Heart left ventricle (tissue), 13 donors: ENCODE data around the gene MPP7.

Source experiments
- POLR2A ChIP-seq, 2 donors: fragments of 450-650 bp; IDR thresholded peaks; one replicate each; pipeline ENCODE4 v1.6.1; 2017; ENCODE audit warnings: antibody characterized with exemption in 2 of 2, mild to moderate bottlenecking in 2 of 2, moderate library complexity in 2 of 2
- TF ChIP-seq, protein P1 (sequence below), 12 donors: fragments of 200-600 bp; sonication (generic) in 4 of 12; IDR thresholded peaks; one replicate each; pipeline versions ENCODE4 v1.5.0 to v1.8.0; 2018 to 2022; ENCODE audit warnings: antibody characterized with exemption in 12 of 12, mild to moderate bottlenecking in 5 of 12
- donor health status: ischemic (EF 13 %, LVEDD 7.1; RV severe dilation, severe dysfunction).
- donor health status: DM: no; HTN: yes; CAD: no.
- donor health status: DM: no; HTN: no; CAD: no.
- donor health status: ischemic (EF 25% LVEDD 6.9; RV normal size, moderate dysfunction).
- donor health status: ischemic (EF 25% LVEDD 5.7; RV mildly dilated, moderate dysfunction).
- donor health status: ischemic (EF 35%, LVEDD 5.7; RV mildly dilated, moderate dysfunction).
- donor health status: nonischemic (EF 11% LVEDD 7.7; RV severe dilation, severe dysfunction).
- donor health status: DM: yes; HTN: yes; CAD: no.
- donor health status: PGD.
- donor health status: ischemic (EF 29% LVEDD 5.4; RV normal size, mild dysfunction).
- donor health status: nonischemic (EF 23%, LVEDD 6.1; RV moderate dilation, normal function).

DNA sequence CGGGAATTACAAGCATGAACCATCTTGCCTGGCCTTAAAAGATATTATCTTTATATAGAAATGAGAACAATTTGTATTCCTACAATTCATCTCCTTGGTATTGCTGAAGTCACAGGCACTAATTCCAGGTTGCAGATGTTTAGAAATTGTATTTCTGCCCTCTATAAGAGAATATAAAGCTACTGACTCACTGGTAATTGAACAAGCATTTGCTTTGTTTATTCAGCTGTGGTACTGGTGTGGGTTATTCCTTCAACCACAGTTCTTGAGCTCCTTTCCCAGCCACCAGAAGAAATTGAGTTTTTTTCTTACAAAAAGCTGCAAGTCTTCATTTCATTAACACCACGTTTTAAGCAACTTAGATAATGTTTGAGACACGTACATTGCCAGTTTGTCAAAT is 29.0 kb upstream of the MPP7 start:
- TF ChIP-seq, protein P1, sequence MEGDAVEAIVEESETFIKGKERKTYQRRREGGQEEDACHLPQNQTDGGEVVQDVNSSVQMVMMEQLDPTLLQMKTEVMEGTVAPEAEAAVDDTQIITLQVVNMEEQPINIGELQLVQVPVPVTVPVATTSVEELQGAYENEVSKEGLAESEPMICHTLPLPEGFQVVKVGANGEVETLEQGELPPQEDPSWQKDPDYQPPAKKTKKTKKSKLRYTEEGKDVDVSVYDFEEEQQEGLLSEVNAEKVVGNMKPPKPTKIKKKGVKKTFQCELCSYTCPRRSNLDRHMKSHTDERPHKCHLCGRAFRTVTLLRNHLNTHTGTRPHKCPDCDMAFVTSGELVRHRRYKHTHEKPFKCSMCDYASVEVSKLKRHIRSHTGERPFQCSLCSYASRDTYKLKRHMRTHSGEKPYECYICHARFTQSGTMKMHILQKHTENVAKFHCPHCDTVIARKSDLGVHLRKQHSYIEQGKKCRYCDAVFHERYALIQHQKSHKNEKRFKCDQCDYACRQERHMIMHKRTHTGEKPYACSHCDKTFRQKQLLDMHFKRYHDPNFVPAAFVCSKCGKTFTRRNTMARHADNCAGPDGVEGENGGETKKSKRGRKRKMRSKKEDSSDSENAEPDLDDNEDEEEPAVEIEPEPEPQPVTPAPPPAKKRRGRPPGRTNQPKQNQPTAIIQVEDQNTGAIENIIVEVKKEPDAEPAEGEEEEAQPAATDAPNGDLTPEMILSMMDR (IDR thresholded peaks at IDR 0.05): no peak
- TF ChIP-seq POLR2A (IDR thresholded peaks at IDR 0.05): no peak
